PC-3 (cell line): ENCODE measurements around the gene KRTDAP.

Source experiments
- EZH2 ChIP-seq: fragments of 300-600 bp; sonication (generic); IDR thresholded peaks from one replicate; pipeline ENCODE4 v1.6.1; 2017; ENCODE audit warnings: antibody characterized with exemption, mild to moderate bottlenecking, low read length; ENCODE audit not compliant: unreplicated experiment
- EZH2phosphoT487 ChIP-seq: fragments of 300-600 bp; sonication (generic); IDR thresholded peaks from 2 replicates; pipeline ENCODE4 v1.6.1; 2018; ENCODE audit warnings: mild to moderate bottlenecking, antibody characterized with exemption, low read length, borderline replicate concordance

DNA sequence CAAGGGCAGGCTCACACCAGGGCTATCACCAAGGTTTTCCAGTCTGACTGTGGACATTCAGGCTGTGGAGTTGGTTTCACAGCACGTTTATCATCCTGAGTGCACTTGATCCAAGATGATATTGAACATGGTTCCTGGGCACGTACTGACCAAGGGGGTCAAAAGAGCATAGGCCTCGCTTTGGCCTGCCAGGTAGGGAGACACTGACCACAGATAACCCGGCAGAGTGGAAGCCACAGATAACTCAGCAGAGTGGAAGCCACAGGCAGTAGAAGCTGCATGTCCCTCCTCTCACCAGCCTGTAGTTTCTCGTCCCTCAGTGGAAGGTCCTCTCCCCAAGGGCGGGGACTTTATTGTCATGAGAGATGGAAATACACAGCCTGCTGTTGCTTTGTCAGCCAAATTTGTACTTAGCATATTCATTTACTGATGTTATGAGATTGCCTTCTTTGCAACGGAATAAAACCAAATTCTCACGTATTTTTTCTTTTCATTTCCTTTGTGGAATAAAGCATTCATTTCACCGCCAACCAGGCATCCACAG lies 8.8 kb upstream of the KRTDAP start:
- TF ChIP-seq EZH2phosphoT487 (no peak), EZH2 (no peak)
